KG1 (cell line): ENCODE data around the gene SLC5A1.
A peak's percentile ranks its signal among the peaks of the same experiment; 100 is the strongest.
"Not testable (repeated sequence)": the region's sequence is repeated elsewhere in the genome, so short reads cannot be mapped to it uniquely, and the experiment has no call there.

ENCODE experiments used
- DNase-seq: peaks from one replicate; lab custom pipeline; 2025; lab: John Stamatoyannopoulos, UW

Gene SLC5A1

GRCh38 chr22:32144496-32145274 lies 101.6 kb downstream of the SLC5A1 start:
- peak; percentile 69 for DNase-seq

GRCh38 chr22:32147128-32147527 lies 104.1 kb downstream of the SLC5A1 start:
- DNase-seq: not testable (repeated sequence)

- not testable (repeated sequence) for DNase-seq
Measured at GRCh38 chr22:32148372-32148771, 105.3 kb downstream of the SLC5A1 start.

GRCh38 chr22:32150647-32151046 lies 107.6 kb downstream of the SLC5A1 start:
- DNase-seq: not testable (repeated sequence)

- not testable (repeated sequence) for DNase-seq
Measured at GRCh38 chr22:32151641-32152040, 108.6 kb downstream of the SLC5A1 start.

- DNase-seq: not testable (repeated sequence)
Measured at GRCh38 chr22:32154727-32155126, 111.7 kb downstream of the SLC5A1 start.

- not testable (repeated sequence) for DNase-seq
Measured at GRCh38 chr22:32157632-32158031, 114.6 kb downstream of the SLC5A1 start.

GRCh38 chr22:32158712-32159533 lies 115.9 kb downstream of the SLC5A1 start, which contains the start of gene C22orf42:
Gene C22orf42, minus strand, starts transcription at chr22:32159303. Its CDS starts 88 bp downstream, at chr22:32159215.
- DNase-seq: no peak

- DNase-seq: not testable (repeated sequence)
Measured at GRCh38 chr22:32160411-32160810, 117.3 kb downstream of the SLC5A1 start.
